Epithelial cell of esophagus (primary cell): ENCODE results near the gene BNIP5.
A peak's percentile ranks its signal among the peaks of the same experiment; 100 is the strongest.

ENCODE experiments used
- DNase-seq: peaks from one replicate; pipeline ENCODE4 v3.0.0; 2010; ENCODE audit warnings: low read depth
- H3K4me3 ChIP-seq: 2 replicates; pipeline ENCODE4 v1.5.1; 2011; ENCODE audit warnings: mild to moderate bottlenecking, low read length, control low read depth
- CTCF ChIP-seq: IDR thresholded peaks from 2 replicates; pipeline ENCODE4 v1.5.1; 2011; ENCODE audit warnings: low read depth, mild to moderate bottlenecking, low read length, control low read depth, inconsistent platforms; ENCODE audit not compliant: insufficient read depth; ENCODE audit errors: missing control alignments

The BNIP5 gene

GRCh38 chr6:36315921-36316320, 20.8 kb downstream of the BNIP5 start:
- no peak for TF ChIP-seq CTCF
- no peak overlapping the region for H3K4me3 ChIP-seq
- no peak for DNase-seq

DNA sequence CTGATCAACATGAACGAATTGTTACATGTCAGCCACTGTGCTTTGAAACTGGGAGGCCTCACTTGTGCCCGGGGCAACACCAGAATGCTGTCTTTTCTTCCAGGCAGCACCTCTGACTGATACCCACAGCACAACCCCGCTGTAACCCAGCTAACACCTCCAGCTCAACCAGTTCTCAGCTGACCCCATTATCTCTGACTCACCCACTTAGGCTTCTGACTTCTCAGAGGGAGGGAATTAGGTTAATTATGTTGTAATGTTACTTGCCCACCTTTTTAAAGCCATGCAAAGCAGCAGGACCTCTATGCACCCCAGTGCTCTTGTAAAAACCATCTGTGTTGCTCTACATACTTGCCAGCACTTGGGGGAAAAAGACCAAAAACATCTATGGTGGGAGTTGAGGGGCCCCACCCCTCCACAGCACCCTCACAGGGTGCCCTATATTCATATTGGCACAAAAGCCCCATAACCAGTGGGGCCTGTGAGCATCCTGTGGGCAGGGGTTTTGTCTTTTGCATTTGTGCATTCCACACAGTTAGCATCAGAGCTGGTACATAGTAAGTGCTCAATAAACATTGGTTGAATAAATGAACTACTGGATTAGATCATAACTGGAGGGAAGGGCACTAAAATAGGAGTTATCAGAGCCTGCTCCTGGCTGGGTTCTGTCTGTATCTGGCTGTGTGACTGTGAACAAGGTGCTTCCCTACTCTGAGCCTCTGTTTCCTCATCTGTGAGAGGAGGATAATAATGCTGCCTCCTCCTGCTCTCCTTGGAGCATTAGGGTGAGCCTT, 22.3 kb downstream of the BNIP5 start:
- peak; percentile 96 for DNase-seq
- no peak overlapping the region for H3K4me3 ChIP-seq
- TF ChIP-seq CTCF = no peak

DNA sequence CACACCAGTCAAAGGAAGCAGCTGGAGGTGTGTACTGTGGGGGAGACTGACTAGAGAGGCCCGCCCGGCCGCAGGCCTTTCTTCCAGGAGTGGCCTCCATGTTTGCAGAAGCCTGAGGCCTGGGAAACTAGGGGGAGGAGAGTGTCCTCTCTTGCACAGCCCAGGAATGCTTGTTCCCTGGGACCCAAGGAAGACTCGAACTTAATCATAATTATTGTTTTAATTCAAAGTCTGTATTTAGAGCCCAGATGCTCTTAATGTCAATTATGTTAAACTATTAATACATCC, 23.1 kb downstream of the BNIP5 start:
- no peak overlapping the region for H3K4me3 ChIP-seq
- TF ChIP-seq CTCF = no peak
- no peak for DNase-seq

- no peak for DNase-seq
- no peak overlapping the region for H3K4me3 ChIP-seq
- TF ChIP-seq CTCF = no peak
Observed at GRCh38 chr6:36312854-36313648, 23.6 kb downstream of the BNIP5 start.

DNA sequence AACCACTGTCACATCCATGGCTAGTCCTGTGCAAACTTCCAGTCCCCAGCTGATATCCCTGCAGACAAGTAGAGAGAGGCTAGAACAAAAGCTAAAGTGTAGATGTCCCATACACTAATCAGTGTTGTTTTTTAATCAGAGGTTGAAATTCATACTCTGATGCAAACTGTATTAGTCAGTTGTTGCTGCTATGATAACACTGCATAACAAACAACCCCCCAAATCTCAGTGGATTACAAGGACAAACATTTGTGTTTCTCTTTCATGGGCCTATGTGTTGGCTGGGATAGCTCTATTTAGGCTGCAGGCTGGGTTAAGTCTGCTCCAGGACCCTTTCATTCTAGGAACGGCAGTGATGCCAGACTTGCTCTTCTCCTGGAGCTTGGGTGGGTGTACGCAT, 26.8 kb downstream of the BNIP5 start:
- no peak for DNase-seq
- TF ChIP-seq CTCF = no peak
- H3K4me3 ChIP-seq = no peak overlapping the region

- DNase-seq = no peak
- TF ChIP-seq CTCF = no peak
- no peak overlapping the region for H3K4me3 ChIP-seq
Observed at GRCh38 chr6:36309203-36309602, 27.5 kb downstream of the BNIP5 start.
